ENCODE measurements around the gene L2HGDH.

L2HGDH gene

DNA sequence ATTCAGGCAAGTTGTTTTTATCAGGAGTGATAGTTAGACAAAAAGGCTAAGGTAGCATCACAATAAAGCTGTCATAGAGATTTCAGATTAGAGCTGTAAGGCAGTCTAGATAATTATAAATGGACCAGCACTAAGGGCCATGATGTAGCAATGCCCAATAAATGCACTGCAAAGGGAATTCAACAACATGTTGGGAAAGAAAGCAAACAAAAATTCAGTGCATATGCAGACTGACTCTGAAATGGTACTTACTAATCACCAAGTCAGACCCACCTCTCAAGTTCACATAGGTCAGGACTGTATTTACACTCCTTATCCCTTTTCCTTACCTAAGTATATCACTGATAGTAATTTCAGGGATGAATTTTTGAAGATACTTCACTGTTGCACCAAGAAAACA is 47.0 kb downstream of the L2HGDH start:
- TF ChIP-seq, protein P1, sequence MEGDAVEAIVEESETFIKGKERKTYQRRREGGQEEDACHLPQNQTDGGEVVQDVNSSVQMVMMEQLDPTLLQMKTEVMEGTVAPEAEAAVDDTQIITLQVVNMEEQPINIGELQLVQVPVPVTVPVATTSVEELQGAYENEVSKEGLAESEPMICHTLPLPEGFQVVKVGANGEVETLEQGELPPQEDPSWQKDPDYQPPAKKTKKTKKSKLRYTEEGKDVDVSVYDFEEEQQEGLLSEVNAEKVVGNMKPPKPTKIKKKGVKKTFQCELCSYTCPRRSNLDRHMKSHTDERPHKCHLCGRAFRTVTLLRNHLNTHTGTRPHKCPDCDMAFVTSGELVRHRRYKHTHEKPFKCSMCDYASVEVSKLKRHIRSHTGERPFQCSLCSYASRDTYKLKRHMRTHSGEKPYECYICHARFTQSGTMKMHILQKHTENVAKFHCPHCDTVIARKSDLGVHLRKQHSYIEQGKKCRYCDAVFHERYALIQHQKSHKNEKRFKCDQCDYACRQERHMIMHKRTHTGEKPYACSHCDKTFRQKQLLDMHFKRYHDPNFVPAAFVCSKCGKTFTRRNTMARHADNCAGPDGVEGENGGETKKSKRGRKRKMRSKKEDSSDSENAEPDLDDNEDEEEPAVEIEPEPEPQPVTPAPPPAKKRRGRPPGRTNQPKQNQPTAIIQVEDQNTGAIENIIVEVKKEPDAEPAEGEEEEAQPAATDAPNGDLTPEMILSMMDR (IDR thresholded peaks at IDR 0.05; ENCODE audit: insufficient read depth, low read depth, low read length, missing control alignments), result no peak
- no peak for DNase-seq (ENCODE audit: low read depth)
- H3K4me3 ChIP-seq (ENCODE audit: low read depth, low read length), result no peak overlapping the region

DNA sequence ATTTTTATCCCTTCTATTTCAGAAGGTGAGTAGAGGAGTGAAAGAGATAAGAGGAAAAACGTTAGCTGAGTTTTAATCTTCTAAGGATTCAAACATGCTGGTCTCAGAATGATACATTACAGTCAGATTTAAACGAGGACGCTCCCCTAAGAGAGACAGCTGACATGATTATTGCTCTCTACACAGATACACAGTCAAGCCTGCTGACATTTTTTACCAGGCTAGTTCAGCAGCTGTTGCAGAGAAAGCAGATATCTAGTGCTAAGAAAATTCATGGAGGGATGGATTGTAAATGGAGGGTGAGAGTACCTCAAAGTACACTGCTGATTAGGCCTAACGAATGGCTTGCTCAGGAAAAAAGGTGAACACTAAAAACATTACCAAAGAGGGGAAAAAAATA is 48.7 kb downstream of the L2HGDH start:
- TF ChIP-seq, protein P1 (IDR thresholded peaks at IDR 0.05; ENCODE audit: insufficient read depth, low read depth, low read length, missing control alignments), result no peak
- DNase-seq (ENCODE audit: low read depth), result no peak

DNA sequence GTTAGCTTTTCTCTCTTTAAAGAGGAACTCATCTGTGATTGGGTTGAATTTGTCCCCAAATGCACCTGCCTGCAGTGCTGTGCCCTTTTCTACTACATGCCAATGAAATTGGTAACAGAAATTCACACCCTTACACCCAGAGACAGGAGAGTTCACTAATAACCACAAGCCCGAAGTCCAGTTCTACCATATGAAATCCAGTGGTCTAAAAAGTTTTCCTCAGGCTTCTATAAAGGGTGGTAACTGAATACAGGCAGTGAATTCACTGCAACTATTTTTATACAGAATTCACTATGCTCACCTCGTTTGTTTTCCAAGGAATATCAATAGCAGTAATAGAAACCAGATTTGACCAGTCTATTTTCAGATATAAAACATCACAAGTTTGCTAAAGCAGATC is 49.2 kb downstream of the L2HGDH start:
- DNase-seq (ENCODE audit: low read depth), result no peak
- TF ChIP-seq, protein P1 (IDR thresholded peaks at IDR 0.05; ENCODE audit: insufficient read depth, low read depth, low read length, missing control alignments), result no peak
- H3K4me3 ChIP-seq (ENCODE audit: low read depth, low read length), result no peak overlapping the region

More for the DNA sequence above, 48.7 kb downstream of the L2HGDH start:
- H3K4me3 ChIP-seq (ENCODE audit: low read depth, low read length), result no peak overlapping the region

DNA sequence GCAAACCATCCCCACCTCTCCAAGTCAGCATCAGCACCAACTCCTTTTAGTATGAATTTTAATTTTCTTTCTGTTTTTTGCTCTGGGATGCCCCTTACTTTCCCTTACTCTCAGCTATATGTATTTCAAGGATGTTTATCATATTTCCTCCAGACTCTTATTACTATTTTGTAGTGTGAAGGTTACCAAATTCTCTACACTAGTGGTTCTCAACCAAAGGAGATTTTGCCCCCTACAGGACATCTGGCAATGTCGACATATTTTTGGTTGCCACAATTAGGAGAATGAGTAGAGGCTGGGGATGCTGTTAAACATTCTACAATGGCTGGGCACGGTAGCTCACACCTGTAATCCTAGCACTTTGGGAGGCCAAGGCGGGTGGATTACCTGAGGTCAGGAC is 51.5 kb downstream of the L2HGDH start:
- no peak overlapping the region for H3K4me3 ChIP-seq (ENCODE audit: low read depth, low read length)
- DNase-seq (ENCODE audit: low read depth), result peak; percentile 47
- TF ChIP-seq, protein P1 (IDR thresholded peaks at IDR 0.05; ENCODE audit: insufficient read depth, low read depth, low read length, missing control alignments), result peak; percentile 33

DNA sequence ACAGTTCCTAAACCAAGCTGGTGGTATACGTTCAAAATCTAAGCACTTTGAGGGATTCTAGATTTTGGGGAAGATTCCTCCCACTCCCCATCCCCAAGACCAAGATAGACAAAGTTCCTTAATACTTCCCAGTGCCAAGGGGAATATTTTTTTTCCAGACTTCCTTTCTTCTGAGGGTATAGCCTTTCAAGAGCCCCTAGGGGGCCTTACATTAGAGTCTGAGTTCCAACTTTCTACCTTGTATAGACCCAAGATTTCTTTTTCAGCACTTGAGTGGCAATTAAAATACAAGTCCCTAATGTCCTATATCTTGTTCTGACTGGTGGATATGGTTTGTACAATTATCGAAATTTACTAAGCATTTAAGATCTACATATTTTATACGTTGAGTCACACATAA is 52.0 kb downstream of the L2HGDH start:
- DNase-seq (ENCODE audit: low read depth), result no peak
- TF ChIP-seq, protein P1 (IDR thresholded peaks at IDR 0.05; ENCODE audit: insufficient read depth, low read depth, low read length, missing control alignments), result no peak

DNA sequence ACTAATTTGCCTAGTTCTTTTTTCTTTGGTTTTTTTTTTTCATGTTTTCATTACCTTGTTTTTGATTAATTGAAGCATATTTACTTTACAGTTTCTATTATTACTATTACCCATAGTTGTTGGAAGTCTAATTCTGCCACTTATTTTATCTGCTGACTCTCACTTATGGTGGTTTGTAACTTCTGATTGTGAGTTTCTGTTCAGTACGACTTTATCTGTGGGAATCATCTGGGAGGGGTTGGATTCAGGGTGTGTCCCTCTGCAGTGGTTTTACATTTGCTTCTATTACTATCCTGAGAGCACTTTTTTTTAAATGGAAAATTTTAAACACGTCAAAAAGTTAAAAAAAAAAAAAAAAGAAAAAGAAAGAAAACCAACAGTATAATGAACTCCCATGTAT is 54.3 kb downstream of the L2HGDH start:
- no peak overlapping the region for H3K4me3 ChIP-seq (ENCODE audit: low read depth, low read length)
- DNase-seq (ENCODE audit: low read depth), result no peak
- TF ChIP-seq, protein P1 (IDR thresholded peaks at IDR 0.05; ENCODE audit: insufficient read depth, low read depth, low read length, missing control alignments), result no peak

More for the DNA sequence above, 52.0 kb downstream of the L2HGDH start:
- no peak overlapping the region for H3K4me3 ChIP-seq (ENCODE audit: low read depth, low read length)

DNA sequence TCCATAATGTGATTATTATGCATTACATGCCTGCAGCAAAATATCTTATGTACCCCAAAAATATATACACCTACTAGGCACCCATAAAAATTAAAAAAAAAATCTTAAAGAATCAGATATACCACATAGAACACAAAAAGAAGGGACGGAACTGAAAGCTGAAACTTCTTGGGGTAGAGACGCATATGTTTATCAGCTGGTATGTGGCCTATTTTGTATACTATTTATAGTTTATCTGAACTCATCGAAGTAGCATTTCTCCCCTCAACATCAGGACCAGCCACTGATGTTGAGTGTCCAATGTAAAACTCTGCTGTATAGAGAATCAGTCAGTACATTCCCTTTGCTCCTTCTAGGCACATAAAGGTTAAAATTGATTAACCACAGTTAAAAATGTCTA is 57.8 kb downstream of the L2HGDH start:
- DNase-seq (ENCODE audit: low read depth), result no peak
- no peak overlapping the region for H3K4me3 ChIP-seq (ENCODE audit: low read depth, low read length)
- TF ChIP-seq, protein P1 (IDR thresholded peaks at IDR 0.05; ENCODE audit: insufficient read depth, low read depth, low read length, missing control alignments), result no peak
